HUES6 (cell line): ENCODE results near the gene SF3B3.

Experiments used
- H3K27ac ChIP-seq: 2 replicates; pipeline ENCODE4 v1.7.0; 2013; ENCODE audit warnings: low read depth, mild to moderate bottlenecking, low read length, inconsistent platforms
- H3K27me3 ChIP-seq: 2 replicates; pipeline ENCODE4 v1.6.1; 2013; ENCODE audit warnings: low read length; ENCODE audit not compliant: control insufficient read depth, insufficient read depth
- H3K36me3 ChIP-seq: 2 replicates; pipeline ENCODE4 v1.6.1; 2013; ENCODE audit warnings: low read length; ENCODE audit not compliant: control insufficient read depth, insufficient read depth
- H3K4me1 ChIP-seq: 2 replicates; pipeline ENCODE4 v1.6.1; 2013; ENCODE audit warnings: low read length; ENCODE audit not compliant: control insufficient read depth, insufficient read depth
- H3K4me3 ChIP-seq: 2 replicates; pipeline ENCODE4 v1.5.1; 2013; ENCODE audit warnings: low read depth, low read length
- H3K9ac ChIP-seq: one replicate; pipeline ENCODE4 v1.6.1; 2013; ENCODE audit warnings: mild to moderate bottlenecking, low read length
- H3K9me3 ChIP-seq: 2 replicates; pipeline ENCODE4 v1.6.1; 2013; ENCODE audit warnings: low read depth, low read length; ENCODE audit not compliant: control insufficient read depth, insufficient read depth

SF3B3 gene

DNA sequence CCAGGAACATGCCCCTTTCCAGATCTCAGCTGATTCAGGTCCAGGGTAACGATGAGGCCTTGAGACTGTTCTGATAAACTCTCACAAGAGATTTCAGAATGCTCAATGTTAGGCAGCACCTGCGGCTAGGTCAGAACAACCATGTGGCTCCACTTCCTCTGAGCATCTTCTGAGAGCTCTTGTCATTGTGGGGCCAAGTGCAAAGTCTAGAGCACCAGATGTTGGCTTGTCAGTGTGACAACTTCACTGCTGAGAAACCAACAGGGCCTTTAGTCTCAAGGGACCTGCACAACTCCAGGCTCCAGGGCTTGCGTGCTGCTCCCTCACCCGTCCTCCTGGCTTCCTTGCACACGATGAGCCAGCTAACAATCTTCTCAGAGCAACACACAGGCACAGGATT is 40.2 kb upstream of the SF3B3 start:
- H3K4me3 ChIP-seq, result no peak overlapping the region
- peaks cover 57% of the 10 kb centered on the region for H3K36me3 ChIP-seq
- H3K9ac ChIP-seq, result no peak overlapping the region

DNA sequence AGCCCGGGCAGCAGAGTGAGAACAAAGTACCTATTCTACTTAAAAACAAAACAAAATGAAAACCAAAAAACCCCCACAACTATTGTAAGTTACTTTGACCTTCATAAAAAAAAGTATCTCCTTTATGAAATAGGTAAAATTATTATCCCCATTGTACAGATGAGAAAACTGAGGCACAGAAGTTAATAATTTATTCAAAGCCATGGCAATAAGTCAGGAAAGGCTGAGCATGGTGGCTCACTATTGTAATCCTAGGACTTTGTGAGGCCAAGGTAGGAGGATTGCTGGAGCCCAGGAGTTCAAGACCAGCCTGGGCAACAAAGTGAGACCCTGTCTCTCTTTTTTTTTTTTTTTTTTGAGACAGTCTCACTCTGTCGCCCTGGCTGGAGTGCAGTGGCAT is 38.7 kb upstream of the SF3B3 start:
- no peak overlapping the region for H3K9ac ChIP-seq
- H3K27ac ChIP-seq, result no peak overlapping the region
- H3K4me3 ChIP-seq, result no peak overlapping the region
- H3K9me3 ChIP-seq, result no peaks in the 10 kb centered on the region
- H3K36me3 ChIP-seq, result peaks cover 49% of the 10 kb centered on the region
- H3K27me3 ChIP-seq, result no peaks in the 10 kb centered on the region
- no peaks in the 10 kb centered on the region for H3K4me1 ChIP-seq

More for the DNA sequence above, 40.2 kb upstream of the SF3B3 start:
- Histone ChIP-seq H3K27ac (no peak overlapping the region), H3K9me3 (no peaks in the 10 kb centered on the region), H3K27me3 (no peaks in the 10 kb centered on the region), H3K4me1 (peaks cover 11% of the 10 kb centered on the region)

DNA sequence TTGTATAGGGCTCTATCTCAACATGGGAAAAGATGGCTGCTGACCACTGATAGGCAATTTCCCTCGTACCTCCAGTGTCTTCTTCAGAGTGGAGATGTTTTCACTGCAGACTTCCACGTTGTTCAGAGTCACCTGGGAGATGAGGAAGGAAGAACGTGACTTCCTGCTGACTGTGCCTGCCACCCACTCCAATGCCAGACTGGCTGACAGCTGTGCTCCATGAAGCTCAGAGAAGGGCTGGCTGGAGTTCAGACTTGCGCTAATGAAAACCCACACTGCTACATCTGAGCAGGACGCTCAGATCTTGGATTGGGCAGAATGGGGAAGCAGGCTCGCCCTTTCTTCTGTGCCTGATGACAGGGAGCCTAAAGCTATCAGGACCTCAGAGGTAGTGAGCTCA is 33.4 kb upstream of the SF3B3 start:
- H3K9ac ChIP-seq, result no peak overlapping the region
- no peak overlapping the region for H3K27ac ChIP-seq
- no peaks in the 10 kb centered on the region for H3K9me3 ChIP-seq
- no peaks in the 10 kb centered on the region for H3K4me1 ChIP-seq
- H3K27me3 ChIP-seq, result no peaks in the 10 kb centered on the region
- no peak overlapping the region for H3K4me3 ChIP-seq
- H3K36me3 ChIP-seq, result peaks cover 42% of the 10 kb centered on the region

- no peak overlapping the region for H3K27ac ChIP-seq
Observed at GRCh38 chr16:70493802-70494201, 29.8 kb upstream of the SF3B3 start.

GRCh38 chr16:70494202-70494770 is 29.3 kb upstream of the SF3B3 start:
- H3K36me3 ChIP-seq, result peaks cover 58% of the 10 kb centered on the region
- no peaks in the 10 kb centered on the region for H3K9me3 ChIP-seq
- no peak overlapping the region for H3K4me3 ChIP-seq
- no peaks in the 10 kb centered on the region for H3K27me3 ChIP-seq
- no peaks in the 10 kb centered on the region for H3K4me1 ChIP-seq
- H3K9ac ChIP-seq, result no peak overlapping the region
- no peak overlapping the region for H3K27ac ChIP-seq

More at GRCh38 chr16:70493802-70494201, 29.8 kb upstream of the SF3B3 start:
- no peak overlapping the region for H3K9ac ChIP-seq
- H3K27me3 ChIP-seq, result no peaks in the 10 kb centered on the region
- no peaks in the 10 kb centered on the region for H3K4me1 ChIP-seq
- H3K36me3 ChIP-seq, result peaks cover 59% of the 10 kb centered on the region
- H3K9me3 ChIP-seq, result no peaks in the 10 kb centered on the region
- H3K4me3 ChIP-seq, result no peak overlapping the region

GRCh38 chr16:70494777-70495176 is 28.8 kb upstream of the SF3B3 start:
- H3K9ac ChIP-seq, result no peak overlapping the region
- H3K4me3 ChIP-seq, result no peak overlapping the region
- no peaks in the 10 kb centered on the region for H3K27me3 ChIP-seq
- H3K4me1 ChIP-seq, result no peaks in the 10 kb centered on the region
- peaks cover 55% of the 10 kb centered on the region for H3K36me3 ChIP-seq
- no peaks in the 10 kb centered on the region for H3K9me3 ChIP-seq
- no peak overlapping the region for H3K27ac ChIP-seq

DNA sequence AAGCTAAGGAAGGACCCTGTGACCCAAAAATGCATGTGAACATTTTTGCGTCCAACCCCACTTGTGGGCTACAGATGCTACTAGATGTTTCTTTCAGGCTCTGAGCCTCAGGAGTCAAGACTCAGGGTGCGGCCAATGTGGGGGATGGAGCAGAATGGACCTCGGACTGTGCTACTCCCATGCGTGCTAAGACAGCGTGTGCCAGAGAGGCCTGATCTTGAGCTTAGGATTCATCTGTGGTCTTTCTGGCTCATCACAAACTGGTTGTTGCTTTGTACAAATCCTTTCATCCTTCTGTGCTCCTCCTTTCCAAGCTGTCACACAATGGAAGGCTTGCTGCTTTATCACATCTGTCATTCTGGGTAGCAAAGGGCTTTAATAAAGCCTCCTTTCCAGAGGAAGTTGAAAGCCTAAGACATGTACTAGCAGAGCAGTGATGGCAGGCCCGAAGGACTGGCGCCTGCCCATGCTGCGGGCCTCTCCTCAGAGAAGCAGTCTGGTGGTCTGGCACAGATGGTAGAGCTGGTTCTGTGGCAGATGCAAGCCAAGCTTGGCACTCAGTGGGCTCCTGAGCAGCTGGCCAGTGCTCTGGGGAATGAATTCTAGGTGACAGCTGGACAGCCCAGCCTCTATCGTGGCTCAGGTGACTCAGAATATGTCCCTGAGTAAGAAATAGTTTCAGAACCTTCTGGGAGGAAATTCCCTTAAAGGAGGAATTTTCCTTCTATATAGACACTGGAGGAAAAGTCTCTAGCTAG is 28.0 kb upstream of the SF3B3 start:
- no peaks in the 10 kb centered on the region for H3K4me1 ChIP-seq
- H3K9ac ChIP-seq, result no peak overlapping the region
- H3K27me3 ChIP-seq, result no peaks in the 10 kb centered on the region
- no peak overlapping the region for H3K27ac ChIP-seq
- no peaks in the 10 kb centered on the region for H3K9me3 ChIP-seq
- peaks cover 49% of the 10 kb centered on the region for H3K36me3 ChIP-seq
- H3K4me3 ChIP-seq, result no peak overlapping the region

- no peaks in the 10 kb centered on the region for H3K9me3 ChIP-seq
- no peak overlapping the region for H3K27ac ChIP-seq
- peaks cover 54% of the 10 kb centered on the region for H3K36me3 ChIP-seq
- H3K9ac ChIP-seq, result no peak overlapping the region
- no peaks in the 10 kb centered on the region for H3K27me3 ChIP-seq
- no peak overlapping the region for H3K4me3 ChIP-seq
- H3K4me1 ChIP-seq, result no peaks in the 10 kb centered on the region
Observed at GRCh38 chr16:70496513-70496912, 27.1 kb upstream of the SF3B3 start.

GRCh38 chr16:70508752-70509151 is 14.9 kb upstream of the SF3B3 start:
- Histone ChIP-seq H3K4me1 (no peaks in the 10 kb centered on the region), H3K9me3 (no peaks in the 10 kb centered on the region), H3K36me3 (peaks cover 66% of the 10 kb centered on the region), H3K4me3 (no peak overlapping the region), H3K27ac (no peak overlapping the region), H3K9ac (no peak overlapping the region), H3K27me3 (no peaks in the 10 kb centered on the region)

GRCh38 chr16:70510216-70510615 is 13.4 kb upstream of the SF3B3 start:
- H3K4me1 ChIP-seq, result no peaks in the 10 kb centered on the region
- no peak overlapping the region for H3K27ac ChIP-seq
- H3K4me3 ChIP-seq, result no peak overlapping the region
- peaks cover 73% of the 10 kb centered on the region for H3K36me3 ChIP-seq
- no peaks in the 10 kb centered on the region for H3K27me3 ChIP-seq
- no peak overlapping the region for H3K9ac ChIP-seq
- H3K9me3 ChIP-seq, result no peaks in the 10 kb centered on the region

DNA sequence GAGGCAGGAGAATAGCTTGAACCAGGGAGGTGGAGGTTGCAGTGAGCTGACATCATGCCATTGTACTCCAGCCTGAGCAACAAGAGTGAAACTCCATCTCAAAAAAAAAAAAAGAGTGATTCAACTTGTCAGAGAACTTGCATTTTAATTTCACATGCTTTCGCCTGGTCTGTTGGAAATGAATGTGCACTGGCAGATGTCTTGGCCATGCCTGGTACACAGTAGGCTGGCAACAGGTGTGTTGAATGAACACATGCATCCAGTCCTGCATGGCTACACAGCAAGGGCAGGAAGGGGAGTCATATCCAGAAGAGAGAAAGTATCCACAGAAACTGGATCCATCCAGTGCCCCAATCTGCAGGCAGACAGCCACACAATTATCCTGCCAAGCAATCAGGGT is 11.8 kb upstream of the SF3B3 start:
- H3K4me1 ChIP-seq, result no peaks in the 10 kb centered on the region
- H3K36me3 ChIP-seq, result peaks cover 82% of the 10 kb centered on the region
- H3K27me3 ChIP-seq, result no peaks in the 10 kb centered on the region
- H3K4me3 ChIP-seq, result no peak overlapping the region
- H3K9ac ChIP-seq, result no peak overlapping the region
- no peak overlapping the region for H3K27ac ChIP-seq
- H3K9me3 ChIP-seq, result no peaks in the 10 kb centered on the region
